ENCODE data around the gene SLC38A9. TPM values are rescaled to one million over a fixed set of nuclear protein-coding genes. Genes with fewer than 3 reads are reported as not detected.

Gene SLC38A9
- total RNA-seq, 4 donors from 2014 or later, result 50.5 to 175 (median 86.7) TPM

GRCh38 chr5:55634866-55635265 lies 77.3 kb downstream of the SLC38A9 start:
- no peak for TF ChIP-seq CTCF (IDR thresholded peaks at IDR 0.05)
- no peak for TF ChIP-seq POLR2A (IDR thresholded peaks at IDR 0.05)
- H3K27me3 ChIP-seq, result no peaks in the 10 kb centered on the region
- peak overlapping the region; percentile 67 to 76 for H3K27ac ChIP-seq
- H3K4me1 ChIP-seq, result peaks cover 4 to 24% of the 10 kb centered on the region in 2 donors
- no peak for DNase-seq
- intact Hi-C loops (cut with DNase I; ENCODE audit: low total_unique reads), result no loop called here
- H3K36me3 ChIP-seq, result no peaks in the 10 kb centered on the region
- H3K9me3 ChIP-seq, result no peaks in the 10 kb centered on the region
- H3K4me3 ChIP-seq, result no peak overlapping the region

- DNase-seq, result peak in 1 of 2 donors; percentile 57
- Histone ChIP-seq H3K9me3 (no peaks in the 10 kb centered on the region), H3K36me3 (no peaks in the 10 kb centered on the region), H3K27me3 (no peaks in the 10 kb centered on the region), H3K4me3 (no peak overlapping the region), H3K27ac (peak overlapping the region; percentile 67 to 76), H3K4me1 (peaks cover 4 to 24% of the 10 kb centered on the region in 2 donors)
- intact Hi-C loops (cut with DNase I; ENCODE audit: low total_unique reads), result no loop called here
- TF ChIP-seq POLR2A (IDR thresholded peaks at IDR 0.05) (no peak), CTCF (IDR thresholded peaks at IDR 0.05) (no peak)
These were observed 77.8 kb downstream of the SLC38A9 start for GRCh38 chr5:55634209-55634805.

- peak overlapping the region; percentile 67 to 76 for H3K27ac ChIP-seq
- no peak overlapping the region for H3K4me3 ChIP-seq
- peak in 1 of 2 donors; percentile 39 for DNase-seq
- H3K4me1 ChIP-seq, result peaks cover 4 to 24% of the 10 kb centered on the region in 2 donors
- H3K27me3 ChIP-seq, result no peaks in the 10 kb centered on the region
- TF ChIP-seq CTCF (IDR thresholded peaks at IDR 0.05) (no peak), POLR2A (IDR thresholded peaks at IDR 0.05) (no peak)
- H3K9me3 ChIP-seq, result no peaks in the 10 kb centered on the region
- intact Hi-C loops (cut with DNase I; ENCODE audit: low total_unique reads), result no loop called here
- no peaks in the 10 kb centered on the region for H3K36me3 ChIP-seq
These were observed 78.4 kb downstream of the SLC38A9 start for GRCh38 chr5:55633574-55634208.

- Histone ChIP-seq H3K27me3 (no peaks in the 10 kb centered on the region), H3K4me1 (peaks cover 0 to 10% of the 10 kb centered on the region in 2 donors), H3K4me3 (no peak overlapping the region), H3K9me3 (no peaks in the 10 kb centered on the region), H3K27ac (no peak overlapping the region), H3K36me3 (no peaks in the 10 kb centered on the region)
- intact Hi-C loops (cut with DNase I; ENCODE audit: low total_unique reads), result no loop called here
- DNase-seq, result no peak
- no peak for TF ChIP-seq POLR2A (IDR thresholded peaks at IDR 0.05)
- no peak for TF ChIP-seq CTCF (IDR thresholded peaks at IDR 0.05)
These were observed 82.3 kb downstream of the SLC38A9 start for GRCh38 chr5:55629815-55630214.

- Histone ChIP-seq H3K4me3 (no peak overlapping the region), H3K27me3 (no peaks in the 10 kb centered on the region), H3K36me3 (no peaks in the 10 kb centered on the region), H3K27ac (peak overlapping the region; percentile 66 to 68), H3K9me3 (no peaks in the 10 kb centered on the region), H3K4me1 (peaks cover 0 to 7% of the 10 kb centered on the region in 2 donors)
- intact Hi-C loops (cut with DNase I; ENCODE audit: low total_unique reads), result no loop called here
- DNase-seq, result no peak
- no peak for TF ChIP-seq CTCF (IDR thresholded peaks at IDR 0.05)
- no peak for TF ChIP-seq POLR2A (IDR thresholded peaks at IDR 0.05)
These were observed 85.3 kb downstream of the SLC38A9 start for GRCh38 chr5:55626790-55627189.

Measured in uterus (tissue), 4 donors.